ENCODE data around the gene PLXNA3. TPM values are rescaled to one million over a fixed set of nuclear protein-coding genes. Genes with fewer than 3 reads are reported as not detected.

Gene PLXNA3
- total and polyA plus RNA-seq, 10 of the 15 experiments (the other 5 are each of a cell fraction or from before 2014, with no cell fraction given): 0.26 to 26.8 (median 3.4) TPM

DNA sequence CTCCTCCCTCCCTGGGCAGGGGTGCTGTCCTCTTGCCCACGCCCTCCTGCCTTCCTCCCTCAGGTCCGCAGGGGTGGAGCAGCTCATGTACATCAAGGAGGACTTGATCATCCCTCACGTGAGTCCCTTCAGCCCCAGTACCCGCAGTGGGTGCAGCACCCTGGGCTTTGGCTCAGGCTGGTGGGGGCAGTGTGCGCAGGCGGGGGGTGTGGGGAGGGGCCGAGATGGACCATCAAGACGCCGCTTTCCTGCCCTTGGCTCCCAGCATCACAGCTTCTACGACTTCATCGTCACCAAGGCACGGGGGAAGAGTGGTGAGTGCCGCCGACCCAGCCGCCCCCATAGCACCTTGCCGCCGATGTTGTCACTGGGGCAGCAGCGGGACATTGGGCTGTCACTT, 8.5 kb upstream of the PLXNA3 start (continued):
- TF ChIP-seq, protein P1, sequence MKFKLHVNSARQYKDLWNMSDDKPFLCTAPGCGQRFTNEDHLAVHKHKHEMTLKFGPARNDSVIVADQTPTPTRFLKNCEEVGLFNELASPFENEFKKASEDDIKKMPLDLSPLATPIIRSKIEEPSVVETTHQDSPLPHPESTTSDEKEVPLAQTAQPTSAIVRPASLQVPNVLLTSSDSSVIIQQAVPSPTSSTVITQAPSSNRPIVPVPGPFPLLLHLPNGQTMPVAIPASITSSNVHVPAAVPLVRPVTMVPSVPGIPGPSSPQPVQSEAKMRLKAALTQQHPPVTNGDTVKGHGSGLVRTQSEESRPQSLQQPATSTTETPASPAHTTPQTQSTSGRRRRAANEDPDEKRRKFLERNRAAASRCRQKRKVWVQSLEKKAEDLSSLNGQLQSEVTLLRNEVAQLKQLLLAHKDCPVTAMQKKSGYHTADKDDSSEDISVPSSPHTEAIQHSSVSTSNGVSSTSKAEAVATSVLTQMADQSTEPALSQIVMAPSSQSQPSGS (IDR thresholded peaks at IDR 0.05; ENCODE audit: low read length): no peak
- TF ChIP-seq RCOR1 (conservative IDR thresholded peaks at IDR 0.05; ENCODE audit: low read depth, low read length) (no peak), MTA3 (IDR thresholded peaks at IDR 0.05; ENCODE audit: borderline replicate concordance, low read length) (no peak), CBFB (IDR thresholded peaks at IDR 0.05; ENCODE audit: low read depth) (no peak), NRF1 (conservative IDR thresholded peaks at IDR 0.05; ENCODE audit: low read depth, low read length) (no peak)

DNA sequence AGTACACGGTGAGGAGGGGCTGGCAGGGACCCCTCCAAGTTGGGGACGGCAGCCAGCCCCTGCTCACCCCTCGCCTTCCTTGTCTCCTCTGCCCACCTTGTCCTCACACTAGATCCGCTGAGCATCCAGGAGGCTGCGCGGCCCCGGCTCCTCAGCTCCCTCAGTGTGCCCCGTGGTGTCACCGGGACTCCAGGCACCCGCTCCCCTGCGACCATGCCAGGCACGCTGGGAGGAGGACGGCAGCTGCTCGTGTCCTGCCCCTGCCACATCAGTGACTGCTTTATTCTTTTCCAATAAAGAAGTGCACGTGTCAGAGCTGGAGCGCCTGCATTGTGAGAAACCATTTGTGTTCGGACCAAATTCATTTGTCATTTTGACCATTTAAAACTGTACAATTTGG, 7.8 kb upstream of the PLXNA3 start:
- DNase-seq (ENCODE audit: low read depth, low spot score): no peak
- no peaks in the 10 kb centered on the region for H3K4me1 ChIP-seq (ENCODE audit: control insufficient read depth, insufficient read depth, low read length)
- H3K9ac ChIP-seq (ENCODE audit: control insufficient read depth, insufficient read depth, low read length): no peak overlapping the region
- intact Hi-C loops (cut with micrococcal nuclease; ENCODE audit: unreplicated experiment): no loop called here
- H3K36me3 ChIP-seq (ENCODE audit: control insufficient read depth in 2 of 2, insufficient read depth in 2 of 2, low read length in 1 of 2): peaks cover 0 to 2% of the 10 kb centered on the region in 2 experiments; a peak in 2 of 4 replicates
- H3K27ac ChIP-seq (ENCODE audit: control insufficient read depth, insufficient read depth): no peak overlapping the region
- no peaks in the 10 kb centered on the region for H3K79me2 ChIP-seq (ENCODE audit: control insufficient read depth, insufficient read depth, low read length)
- no peaks in the 10 kb centered on the region for H4K20me1 ChIP-seq (ENCODE audit: control insufficient read depth, insufficient read depth)
- SMC1A ChIA-PET (ENCODE audit: uncharacterized antibody, unreplicated experiment): no interaction called here
- no peaks in the 10 kb centered on the region; the same call in 2 of the 3 replicates for H3K9me3 ChIP-seq (replicated peaks; ENCODE audit: control insufficient read depth, insufficient read depth, low read length)
- no peak for FAIRE-seq
- BruUV-seq (replicated peaks): no TSS peak
- in situ Hi-C loops (cut with MboI): no loop called here
- RAD21 ChIA-PET (ENCODE audit: unreplicated experiment): no interaction called here
- CTCF ChIA-PET: no interaction called here
- TF ChIP-seq MEF2A (IDR thresholded peaks at IDR 0.05; ENCODE audit: insufficient read depth, low read depth, low read length): no peak
- no peak for TF ChIP-seq ESRRA (IDR thresholded peaks at IDR 0.05; ENCODE audit: low read length)
- TF ChIP-seq, protein P2, sequence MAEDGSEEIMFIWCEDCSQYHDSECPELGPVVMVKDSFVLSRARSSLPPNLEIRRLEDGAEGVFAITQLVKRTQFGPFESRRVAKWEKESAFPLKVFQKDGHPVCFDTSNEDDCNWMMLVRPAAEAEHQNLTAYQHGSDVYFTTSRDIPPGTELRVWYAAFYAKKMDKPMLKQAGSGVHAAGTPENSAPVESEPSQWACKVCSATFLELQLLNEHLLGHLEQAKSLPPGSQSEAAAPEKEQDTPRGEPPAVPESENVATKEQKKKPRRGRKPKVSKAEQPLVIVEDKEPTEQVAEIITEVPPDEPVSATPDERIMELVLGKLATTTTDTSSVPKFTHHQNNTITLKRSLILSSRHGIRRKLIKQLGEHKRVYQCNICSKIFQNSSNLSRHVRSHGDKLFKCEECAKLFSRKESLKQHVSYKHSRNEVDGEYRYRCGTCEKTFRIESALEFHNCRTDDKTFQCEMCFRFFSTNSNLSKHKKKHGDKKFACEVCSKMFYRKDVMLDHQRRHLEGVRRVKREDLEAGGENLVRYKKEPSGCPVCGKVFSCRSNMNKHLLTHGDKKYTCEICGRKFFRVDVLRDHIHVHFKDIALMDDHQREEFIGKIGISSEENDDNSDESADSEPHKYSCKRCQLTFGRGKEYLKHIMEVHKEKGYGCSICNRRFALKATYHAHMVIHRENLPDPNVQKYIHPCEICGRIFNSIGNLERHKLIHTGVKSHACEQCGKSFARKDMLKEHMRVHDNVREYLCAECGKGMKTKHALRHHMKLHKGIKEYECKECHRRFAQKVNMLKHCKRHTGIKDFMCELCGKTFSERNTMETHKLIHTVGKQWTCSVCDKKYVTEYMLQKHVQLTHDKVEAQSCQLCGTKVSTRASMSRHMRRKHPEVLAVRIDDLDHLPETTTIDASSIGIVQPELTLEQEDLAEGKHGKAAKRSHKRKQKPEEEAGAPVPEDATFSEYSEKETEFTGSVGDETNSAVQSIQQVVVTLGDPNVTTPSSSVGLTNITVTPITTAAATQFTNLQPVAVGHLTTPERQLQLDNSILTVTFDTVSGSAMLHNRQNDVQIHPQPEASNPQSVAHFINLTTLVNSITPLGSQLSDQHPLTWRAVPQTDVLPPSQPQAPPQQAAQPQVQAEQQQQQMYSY (CRISPR knock-in tag; IDR thresholded peaks at IDR 0.05): no peak
- TF ChIP-seq, protein P3, sequence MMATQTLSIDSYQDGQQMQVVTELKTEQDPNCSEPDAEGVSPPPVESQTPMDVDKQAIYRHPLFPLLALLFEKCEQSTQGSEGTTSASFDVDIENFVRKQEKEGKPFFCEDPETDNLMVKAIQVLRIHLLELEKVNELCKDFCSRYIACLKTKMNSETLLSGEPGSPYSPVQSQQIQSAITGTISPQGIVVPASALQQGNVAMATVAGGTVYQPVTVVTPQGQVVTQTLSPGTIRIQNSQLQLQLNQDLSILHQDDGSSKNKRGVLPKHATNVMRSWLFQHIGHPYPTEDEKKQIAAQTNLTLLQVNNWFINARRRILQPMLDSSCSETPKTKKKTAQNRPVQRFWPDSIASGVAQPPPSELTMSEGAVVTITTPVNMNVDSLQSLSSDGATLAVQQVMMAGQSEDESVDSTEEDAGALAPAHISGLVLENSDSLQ (IDR thresholded peaks at IDR 0.05): no peak
- TF ChIP-seq NR2F1 (conservative IDR thresholded peaks at IDR 0.05): no peak
- TF ChIP-seq ZNF217 (IDR thresholded peaks at IDR 0.05): no peak
- TF ChIP-seq HDGF (IDR thresholded peaks at IDR 0.05): no peak
- TF ChIP-seq, protein P4, sequence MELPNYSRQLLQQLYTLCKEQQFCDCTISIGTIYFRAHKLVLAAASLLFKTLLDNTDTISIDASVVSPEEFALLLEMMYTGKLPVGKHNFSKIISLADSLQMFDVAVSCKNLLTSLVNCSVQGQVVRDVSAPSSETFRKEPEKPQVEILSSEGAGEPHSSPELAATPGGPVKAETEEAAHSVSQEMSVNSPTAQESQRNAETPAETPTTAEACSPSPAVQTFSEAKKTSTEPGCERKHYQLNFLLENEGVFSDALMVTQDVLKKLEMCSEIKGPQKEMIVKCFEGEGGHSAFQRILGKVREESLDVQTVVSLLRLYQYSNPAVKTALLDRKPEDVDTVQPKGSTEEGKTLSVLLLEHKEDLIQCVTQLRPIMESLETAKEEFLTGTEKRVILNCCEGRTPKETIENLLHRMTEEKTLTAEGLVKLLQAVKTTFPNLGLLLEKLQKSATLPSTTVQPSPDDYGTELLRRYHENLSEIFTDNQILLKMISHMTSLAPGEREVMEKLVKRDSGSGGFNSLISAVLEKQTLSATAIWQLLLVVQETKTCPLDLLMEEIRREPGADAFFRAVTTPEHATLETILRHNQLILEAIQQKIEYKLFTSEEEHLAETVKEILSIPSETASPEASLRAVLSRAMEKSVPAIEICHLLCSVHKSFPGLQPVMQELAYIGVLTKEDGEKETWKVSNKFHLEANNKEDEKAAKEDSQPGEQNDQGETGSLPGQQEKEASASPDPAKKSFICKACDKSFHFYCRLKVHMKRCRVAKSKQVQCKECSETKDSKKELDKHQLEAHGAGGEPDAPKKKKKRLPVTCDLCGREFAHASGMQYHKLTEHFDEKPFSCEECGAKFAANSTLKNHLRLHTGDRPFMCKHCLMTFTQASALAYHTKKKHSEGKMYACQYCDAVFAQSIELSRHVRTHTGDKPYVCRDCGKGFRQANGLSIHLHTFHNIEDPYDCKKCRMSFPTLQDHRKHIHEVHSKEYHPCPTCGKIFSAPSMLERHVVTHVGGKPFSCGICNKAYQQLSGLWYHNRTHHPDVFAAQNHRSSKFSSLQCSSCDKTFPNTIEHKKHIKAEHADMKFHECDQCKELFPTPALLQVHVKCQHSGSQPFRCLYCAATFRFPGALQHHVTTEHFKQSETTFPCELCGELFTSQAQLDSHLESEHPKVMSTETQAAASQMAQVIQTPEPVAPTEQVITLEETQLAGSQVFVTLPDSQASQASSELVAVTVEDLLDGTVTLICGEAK (IDR thresholded peaks at IDR 0.05; ENCODE audit: borderline replicate concordance): no peak
- H3K4me2 ChIP-seq (ENCODE audit: control insufficient read depth, insufficient read depth): no peak overlapping the region
- no peak overlapping the region for H3K4me3 ChIP-seq
- ATAC-seq: no peak
- WGBS (ENCODE audit: insufficient coverage, insufficient replicate concordance, low lambda C conversion rate, missing lambda C conversion rate): 82% methylated on average over 17 of the region's 17 CpGs
- POLR2A ChIA-PET: no interaction called here
- H3K27me3 ChIP-seq (replicated peaks in 1 of 2; ENCODE audit: control insufficient read depth in 2 of 2, insufficient read depth in 2 of 2, low read length in 1 of 2): no peaks in the 10 kb centered on the region
- H2AFZ ChIP-seq (ENCODE audit: control insufficient read depth, low read depth, low read length): no peak overlapping the region
